Fibroblast of lung (primary cell): ENCODE measurements around the gene USP33. TPM values are rescaled to one million over a fixed set of nuclear protein-coding genes. Genes with fewer than 3 reads are reported as not detected.

ENCODE experiments used
- DNase-seq, 2 donors: peaks; one replicate each; pipeline versions ENCODE4 v3.0.0 to v3.0.0-alpha.2; 2010; ENCODE audit warnings: low read depth in 2 of 2
- H2AFZ ChIP-seq: 2 replicates; pipeline ENCODE4 v1.5.1; 2012; ENCODE audit warnings: low read length, control low read depth, inconsistent platforms
- H3K27ac ChIP-seq: 2 replicates; pipeline ENCODE4 v1.5.1; 2011; ENCODE audit warnings: low read length, control low read depth; ENCODE audit not compliant: insufficient read depth
- H3K27me3 ChIP-seq: 2 replicates; pipeline ENCODE4 v1.5.1; 2011; ENCODE audit warnings: mild to moderate bottlenecking, low read length; ENCODE audit not compliant: control insufficient read depth, insufficient read depth
- H3K36me3 ChIP-seq: 2 replicates; pipeline ENCODE4 v1.5.1; 2011; ENCODE audit warnings: low read length; ENCODE audit not compliant: control insufficient read depth, insufficient read depth
- H3K4me1 ChIP-seq: 2 replicates; pipeline ENCODE4 v1.5.1; 2011; ENCODE audit warnings: low read length; ENCODE audit not compliant: control insufficient read depth, insufficient read depth; ENCODE audit errors: extremely low read depth
- H3K4me2 ChIP-seq: 2 replicates; pipeline ENCODE4 v1.5.1; 2011; ENCODE audit warnings: low read length, control low read depth; ENCODE audit not compliant: insufficient read depth; ENCODE audit errors: extremely low read depth
- H3K4me3 ChIP-seq, 4 experiments: fragments of 200-600 bp in 1 of 4; sonication (generic) in 1 of 4; replicated peaks in 1 of 4; 2 replicates each; pipeline ENCODE4 v1.5.1; 2011 to 2016; ENCODE audit warnings: low read length in 4 of 4, low read depth in 3 of 4, mild to moderate bottlenecking in 3 of 4, control low read depth in 2 of 4, inconsistent platforms in 1 of 4, mixed read lengths in 1 of 4; ENCODE audit not compliant: insufficient read depth in 1 of 4; ENCODE audit errors: control extremely low read depth in 1 of 4
- H3K79me2 ChIP-seq: 2 replicates; pipeline ENCODE4 v1.5.1; 2012; ENCODE audit warnings: mild to moderate bottlenecking, low read length, inconsistent platforms; ENCODE audit not compliant: control insufficient read depth, insufficient read depth
- H3K9ac ChIP-seq: 2 replicates; pipeline ENCODE4 v1.5.1; 2011; ENCODE audit warnings: mild to moderate bottlenecking, low read length, control low read depth; ENCODE audit not compliant: insufficient read depth
- H3K9me3 ChIP-seq: 2 replicates; pipeline ENCODE4 v1.5.1; 2012; ENCODE audit warnings: low read depth, low read length; ENCODE audit not compliant: control insufficient read depth, insufficient read depth
- H4K20me1 ChIP-seq: 2 replicates; pipeline ENCODE4 v1.5.1; 2011; ENCODE audit warnings: low read length; ENCODE audit not compliant: control insufficient read depth, insufficient read depth; ENCODE audit errors: extremely low read depth
- CTCF ChIP-seq, 2 donors: IDR thresholded peaks in 1 of 2; conservative IDR thresholded peaks in 1 of 2; 1 replicate in 1 of 2; 2 replicates in 1 of 2; pipeline ENCODE4 v1.5.1; 2011 to 2012; ENCODE audit warnings: low read length in 2 of 2, control low read depth in 1 of 2, inconsistent platforms in 1 of 2, low read depth in 1 of 2, mild to moderate bottlenecking in 1 of 2
- EZH2 ChIP-seq: IDR thresholded peaks from 2 replicates; pipeline ENCODE4 v1.5.1; 2012; ENCODE audit warnings: low read length, control low read depth, mild to moderate bottlenecking; ENCODE audit errors: missing control alignments
- polyA plus RNA-seq, 2 donors: library from polyadenylated mRNA; depleted of rRNA in 1 of 2; stranded (reverse) in 1 of 2; unstranded in 1 of 2; fragments of >200 nt; gene quantifications; 2 replicates each; pipeline ENCODE4 v1.2.1, GENCODE V29; 2011 to 2012; ENCODE audit warnings: missing spikeins in 1 of 2
- total RNA-seq: library from RNA; depleted of rRNA; stranded (reverse); fragments of >200 nt; gene quantifications from 2 replicates; pipeline ENCODE4 v1.2.1, GENCODE V29; 2014

USP33 gene
- total and polyA plus RNA-seq, 2 donors (not counting 1 experiment from before 2014, with no cell fraction given) = 63.7 to 126 TPM

- Histone ChIP-seq H3K4me3 (no peak overlapping the region), H3K4me2 (no peak overlapping the region), H3K27ac (no peak overlapping the region), H3K79me2 (no peaks in the 10 kb centered on the region), H3K9ac (no peak overlapping the region), H3K36me3 (peaks cover 2% of the 10 kb centered on the region), H2AFZ (no peak overlapping the region), H3K4me1 (no peaks in the 10 kb centered on the region), H4K20me1 (no peaks in the 10 kb centered on the region), H3K9me3 (no peaks in the 10 kb centered on the region), H3K27me3 (no peaks in the 10 kb centered on the region)
- no peak for TF ChIP-seq CTCF (conservative IDR thresholded peaks at IDR 0.05 in 1 of 2, IDR thresholded peaks at IDR 0.05 in 1 of 2; ENCODE audit: low read depth in 1 of 2, low read length in 2 of 2)
- TF ChIP-seq EZH2 = no peak
- no peak for DNase-seq
Observed at GRCh38 chr1:77718181-77718580, 41.5 kb downstream of the USP33 start.

DNA sequence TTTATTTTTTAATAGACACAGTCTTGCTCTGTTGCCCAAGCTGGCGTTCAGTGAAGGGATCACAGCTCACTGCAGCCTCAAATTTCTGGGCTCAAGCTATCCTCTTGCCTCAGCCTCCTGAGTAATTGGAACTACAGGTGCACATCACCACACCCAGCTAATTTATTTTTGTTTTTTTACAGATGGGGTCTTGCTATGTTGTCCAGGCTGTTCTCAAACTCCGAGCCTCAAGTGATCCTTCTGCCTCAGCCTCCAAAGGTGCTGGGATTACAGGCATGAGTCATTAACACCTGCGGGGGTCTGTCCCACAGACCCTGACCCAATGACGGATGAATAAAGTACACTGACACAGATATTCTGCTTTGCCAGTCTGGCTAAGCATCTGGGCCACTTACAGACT is 43.6 kb downstream of the USP33 start:
- Histone ChIP-seq H3K9me3 (no peaks in the 10 kb centered on the region), H3K4me1 (no peaks in the 10 kb centered on the region), H4K20me1 (no peaks in the 10 kb centered on the region), H3K27ac (no peak overlapping the region), H3K9ac (no peak overlapping the region), H2AFZ (no peak overlapping the region), H3K27me3 (no peaks in the 10 kb centered on the region), H3K79me2 (no peaks in the 10 kb centered on the region), H3K4me2 (no peak overlapping the region), H3K4me3 (no peak overlapping the region), H3K36me3 (peaks cover 2% of the 10 kb centered on the region)
- TF ChIP-seq CTCF (conservative IDR thresholded peaks at IDR 0.05 in 1 of 2, IDR thresholded peaks at IDR 0.05 in 1 of 2; ENCODE audit: low read depth in 1 of 2, low read length in 2 of 2) = no peak
- TF ChIP-seq EZH2 = no peak
- DNase-seq = no peak

- Histone ChIP-seq H3K4me1 (no peaks in the 10 kb centered on the region), H3K4me2 (no peak overlapping the region), H3K27me3 (no peaks in the 10 kb centered on the region), H3K9me3 (no peaks in the 10 kb centered on the region), H4K20me1 (no peaks in the 10 kb centered on the region), H3K27ac (no peak overlapping the region), H3K36me3 (peaks cover 4% of the 10 kb centered on the region), H3K9ac (no peak overlapping the region), H3K4me3 (no peak overlapping the region), H2AFZ (no peak overlapping the region), H3K79me2 (no peaks in the 10 kb centered on the region)
- no peak for TF ChIP-seq CTCF (conservative IDR thresholded peaks at IDR 0.05 in 1 of 2, IDR thresholded peaks at IDR 0.05 in 1 of 2; ENCODE audit: low read depth in 1 of 2, low read length in 2 of 2)
- no peak for TF ChIP-seq EZH2
- DNase-seq = no peak
Observed at GRCh38 chr1:77709727-77710126, 49.9 kb downstream of the USP33 start.
